Adrenal gland (tissue), 5 donors: ENCODE data around the gene INSRR.

Experiments
- CTCF ChIP-seq, 6 experiments: fragments of 450-650 bp in 4 of 6; fragments of 200-600 bp in 2 of 6; sonication (generic) in 1 of 6; IDR thresholded peaks; 1 replicate in 5 of 6; 2 replicates in 1 of 6; pipeline versions ENCODE4 v1.5.1 to v1.8.0; 2016 to 2021; ENCODE audit warnings: antibody characterized with exemption in 6 of 6, mild to moderate bottlenecking in 2 of 6, moderate library complexity in 1 of 6
- POLR2A ChIP-seq, 2 donors: fragments of 450-650 bp; IDR thresholded peaks; one replicate each; pipeline ENCODE4 v1.6.1; 2017; ENCODE audit warnings: antibody characterized with exemption in 2 of 2, mild to moderate bottlenecking in 2 of 2, moderate library complexity in 1 of 2
- donor health status: DM: no; HTN: no; CAD: no.

DNA sequence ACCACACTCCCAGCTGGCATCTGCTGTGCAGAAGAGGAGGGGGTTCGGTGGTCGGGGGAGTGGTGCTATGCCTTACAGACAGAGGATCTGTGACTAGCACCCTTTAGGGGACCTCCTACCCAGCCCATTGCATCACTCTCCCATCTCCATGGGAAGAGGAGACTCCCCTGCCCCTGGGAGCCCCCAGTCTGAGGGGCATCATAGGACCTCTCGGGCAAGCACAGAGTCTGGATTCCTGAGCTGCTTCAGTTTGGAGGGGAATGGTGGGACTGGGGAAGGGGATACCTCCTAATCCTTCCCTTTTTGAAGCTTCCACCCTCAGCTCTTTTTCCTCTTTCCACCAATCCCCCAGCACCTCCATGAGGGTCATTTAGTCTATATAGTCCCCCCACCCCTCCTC is 1.4 kb downstream of the INSRR start:
- no peak for TF ChIP-seq CTCF (IDR thresholded peaks at IDR 0.05)
- TF ChIP-seq POLR2A (IDR thresholded peaks at IDR 0.05), result no peak
